Measurements from ENCODE around the gene CRIP2. TPM values are rescaled to one million over a fixed set of nuclear protein-coding genes. Genes with fewer than 3 reads are reported as not detected.

CRIP2 gene
- total and polyA plus RNA-seq, 2 of the 13 experiments (the other 11 are each of a cell fraction or from before 2014, with no cell fraction given): 31.6 to 37.9 TPM

DNA sequence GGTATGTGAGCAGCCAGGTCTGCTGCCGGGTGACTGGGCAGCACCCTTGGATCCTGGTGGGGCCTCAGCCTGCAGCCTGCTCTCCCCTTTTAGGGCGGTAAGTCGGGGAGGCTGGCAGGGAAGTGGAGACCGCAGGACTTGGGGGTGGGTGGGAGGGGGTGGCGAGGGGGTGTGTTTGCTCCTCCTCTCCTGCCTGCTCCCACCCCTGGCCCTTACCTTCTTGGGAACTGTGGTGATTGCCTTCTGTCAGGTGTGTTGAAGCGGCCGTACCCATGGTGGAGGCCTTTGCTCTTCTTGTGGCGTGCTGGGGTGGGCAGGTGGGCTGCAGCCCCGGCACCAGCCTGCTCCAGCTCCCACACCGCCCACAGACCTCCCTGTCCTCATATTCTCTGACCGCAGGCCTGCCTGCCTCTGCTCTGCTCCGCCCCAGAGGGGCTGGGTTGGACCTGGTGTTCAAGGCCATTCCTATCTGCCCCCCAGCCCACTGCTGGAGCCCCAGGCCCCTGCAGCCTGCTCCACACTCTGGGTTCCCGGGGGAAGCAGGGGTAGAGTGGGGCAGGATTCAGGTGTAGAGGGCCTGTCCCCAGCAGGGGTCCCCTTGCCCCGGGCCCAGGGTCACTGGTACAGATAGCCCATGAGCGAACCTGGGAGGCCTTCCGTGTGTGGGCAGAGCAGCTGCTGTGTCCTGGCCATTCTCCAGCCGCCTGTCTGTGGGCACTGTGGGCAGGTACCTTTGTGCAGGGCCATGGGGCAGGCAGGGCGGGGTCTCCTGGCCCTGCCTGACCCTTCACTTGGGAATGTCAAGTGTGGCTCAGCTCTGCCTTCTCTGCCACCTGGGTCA, 21.6 kb downstream of the CRIP2 start (continued):
- TF ChIP-seq, protein P1, sequence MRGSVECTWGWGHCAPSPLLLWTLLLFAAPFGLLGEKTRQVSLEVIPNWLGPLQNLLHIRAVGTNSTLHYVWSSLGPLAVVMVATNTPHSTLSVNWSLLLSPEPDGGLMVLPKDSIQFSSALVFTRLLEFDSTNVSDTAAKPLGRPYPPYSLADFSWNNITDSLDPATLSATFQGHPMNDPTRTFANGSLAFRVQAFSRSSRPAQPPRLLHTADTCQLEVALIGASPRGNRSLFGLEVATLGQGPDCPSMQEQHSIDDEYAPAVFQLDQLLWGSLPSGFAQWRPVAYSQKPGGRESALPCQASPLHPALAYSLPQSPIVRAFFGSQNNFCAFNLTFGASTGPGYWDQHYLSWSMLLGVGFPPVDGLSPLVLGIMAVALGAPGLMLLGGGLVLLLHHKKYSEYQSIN (CRISPR knock-in tag; IDR thresholded peaks at IDR 0.05; ENCODE audit: borderline replicate concordance): no peak
- TF ChIP-seq SCMH1 (CRISPR knock-in tag; IDR thresholded peaks at IDR 0.05; ENCODE audit: borderline replicate concordance): no peak
- no peak; the same call in 1 of the 2 replicates for TF ChIP-seq ZNF292 (CRISPR knock-in tag; IDR thresholded peaks at IDR 0.05; ENCODE audit: borderline replicate concordance, low read depth)
- TF ChIP-seq, protein P2, sequence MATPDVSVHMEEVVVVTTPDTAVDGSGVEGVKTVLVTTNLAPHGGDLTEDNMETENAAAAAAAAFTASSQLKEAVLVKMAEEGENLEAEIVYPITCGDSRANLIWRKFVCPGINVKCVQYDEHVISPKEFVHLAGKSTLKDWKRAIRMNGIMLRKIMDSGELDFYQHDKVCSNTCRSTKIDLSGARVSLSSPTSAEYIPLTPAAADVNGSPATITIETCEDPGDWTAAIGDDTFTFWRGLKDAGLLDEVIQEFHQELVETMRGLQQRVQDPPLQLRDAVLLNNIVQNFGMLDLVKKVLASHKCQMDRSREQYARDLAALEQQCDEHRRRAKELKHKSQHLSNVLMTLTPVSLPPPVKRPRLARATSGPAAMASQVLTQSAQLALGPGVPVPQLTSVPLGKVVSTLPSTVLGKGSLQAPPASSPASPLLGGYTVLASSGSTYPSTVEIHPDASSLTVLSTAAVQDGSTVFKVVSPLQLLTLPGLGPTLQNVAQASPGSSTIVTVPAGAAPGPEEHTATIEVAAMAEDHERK (CRISPR knock-in tag; IDR thresholded peaks at IDR 0.05; ENCODE audit: low read depth): no peak
- TF ChIP-seq, protein P3, sequence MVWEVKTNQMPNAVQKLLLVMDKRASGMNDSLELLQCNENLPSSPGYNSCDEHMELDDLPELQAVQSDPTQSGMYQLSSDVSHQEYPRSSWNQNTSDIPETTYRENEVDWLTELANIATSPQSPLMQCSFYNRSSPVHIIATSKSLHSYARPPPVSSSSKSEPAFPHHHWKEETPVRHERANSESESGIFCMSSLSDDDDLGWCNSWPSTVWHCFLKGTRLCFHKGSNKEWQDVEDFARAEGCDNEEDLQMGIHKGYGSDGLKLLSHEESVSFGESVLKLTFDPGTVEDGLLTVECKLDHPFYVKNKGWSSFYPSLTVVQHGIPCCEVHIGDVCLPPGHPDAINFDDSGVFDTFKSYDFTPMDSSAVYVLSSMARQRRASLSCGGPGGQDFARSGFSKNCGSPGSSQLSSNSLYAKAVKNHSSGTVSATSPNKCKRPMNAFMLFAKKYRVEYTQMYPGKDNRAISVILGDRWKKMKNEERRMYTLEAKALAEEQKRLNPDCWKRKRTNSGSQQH (CRISPR knock-in tag; IDR thresholded peaks at IDR 0.05; ENCODE audit: low read depth): 0 out of 2 replicates have a peak, but pooled peaks have one; percentile 37
- TF ChIP-seq SIX1 (CRISPR knock-in tag; IDR thresholded peaks at IDR 0.05; ENCODE audit: borderline replicate concordance): no peak
- 0 out of 2 replicates have a peak, but pooled peaks have one; percentile 28 for TF ChIP-seq ZNF253 (CRISPR knock-in tag; IDR thresholded peaks at IDR 0.05; ENCODE audit: borderline replicate concordance)
- TF ChIP-seq, protein P4, sequence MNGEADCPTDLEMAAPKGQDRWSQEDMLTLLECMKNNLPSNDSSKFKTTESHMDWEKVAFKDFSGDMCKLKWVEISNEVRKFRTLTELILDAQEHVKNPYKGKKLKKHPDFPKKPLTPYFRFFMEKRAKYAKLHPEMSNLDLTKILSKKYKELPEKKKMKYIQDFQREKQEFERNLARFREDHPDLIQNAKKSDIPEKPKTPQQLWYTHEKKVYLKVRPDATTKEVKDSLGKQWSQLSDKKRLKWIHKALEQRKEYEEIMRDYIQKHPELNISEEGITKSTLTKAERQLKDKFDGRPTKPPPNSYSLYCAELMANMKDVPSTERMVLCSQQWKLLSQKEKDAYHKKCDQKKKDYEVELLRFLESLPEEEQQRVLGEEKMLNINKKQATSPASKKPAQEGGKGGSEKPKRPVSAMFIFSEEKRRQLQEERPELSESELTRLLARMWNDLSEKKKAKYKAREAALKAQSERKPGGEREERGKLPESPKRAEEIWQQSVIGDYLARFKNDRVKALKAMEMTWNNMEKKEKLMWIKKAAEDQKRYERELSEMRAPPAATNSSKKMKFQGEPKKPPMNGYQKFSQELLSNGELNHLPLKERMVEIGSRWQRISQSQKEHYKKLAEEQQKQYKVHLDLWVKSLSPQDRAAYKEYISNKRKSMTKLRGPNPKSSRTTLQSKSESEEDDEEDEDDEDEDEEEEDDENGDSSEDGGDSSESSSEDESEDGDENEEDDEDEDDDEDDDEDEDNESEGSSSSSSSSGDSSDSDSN (CRISPR knock-in tag; IDR thresholded peaks at IDR 0.05): peak; percentile 82
- peak; percentile 11; the same call in 1 of the 2 replicates for TF ChIP-seq KDM5B (CRISPR knock-in tag; IDR thresholded peaks at IDR 0.05; ENCODE audit: borderline replicate concordance)
- TF ChIP-seq SOX6 (IDR thresholded peaks at IDR 0.05): no peak
- TF ChIP-seq SOX6 (CRISPR knock-in tag; IDR thresholded peaks at IDR 0.05): peak; percentile 62
- TF ChIP-seq, protein P5, sequence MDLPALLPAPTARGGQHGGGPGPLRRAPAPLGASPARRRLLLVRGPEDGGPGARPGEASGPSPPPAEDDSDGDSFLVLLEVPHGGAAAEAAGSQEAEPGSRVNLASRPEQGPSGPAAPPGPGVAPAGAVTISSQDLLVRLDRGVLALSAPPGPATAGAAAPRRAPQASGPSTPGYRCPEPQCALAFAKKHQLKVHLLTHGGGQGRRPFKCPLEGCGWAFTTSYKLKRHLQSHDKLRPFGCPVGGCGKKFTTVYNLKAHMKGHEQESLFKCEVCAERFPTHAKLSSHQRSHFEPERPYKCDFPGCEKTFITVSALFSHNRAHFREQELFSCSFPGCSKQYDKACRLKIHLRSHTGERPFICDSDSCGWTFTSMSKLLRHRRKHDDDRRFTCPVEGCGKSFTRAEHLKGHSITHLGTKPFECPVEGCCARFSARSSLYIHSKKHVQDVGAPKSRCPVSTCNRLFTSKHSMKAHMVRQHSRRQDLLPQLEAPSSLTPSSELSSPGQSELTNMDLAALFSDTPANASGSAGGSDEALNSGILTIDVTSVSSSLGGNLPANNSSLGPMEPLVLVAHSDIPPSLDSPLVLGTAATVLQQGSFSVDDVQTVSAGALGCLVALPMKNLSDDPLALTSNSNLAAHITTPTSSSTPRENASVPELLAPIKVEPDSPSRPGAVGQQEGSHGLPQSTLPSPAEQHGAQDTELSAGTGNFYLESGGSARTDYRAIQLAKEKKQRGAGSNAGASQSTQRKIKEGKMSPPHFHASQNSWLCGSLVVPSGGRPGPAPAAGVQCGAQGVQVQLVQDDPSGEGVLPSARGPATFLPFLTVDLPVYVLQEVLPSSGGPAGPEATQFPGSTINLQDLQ (CRISPR knock-in tag; IDR thresholded peaks at IDR 0.05): no peak
- TF ChIP-seq ZNF747 (CRISPR knock-in tag; IDR thresholded peaks at IDR 0.05; ENCODE audit: borderline replicate concordance): no peak
- TF ChIP-seq SOX5 (CRISPR knock-in tag; IDR thresholded peaks at IDR 0.05; ENCODE audit: borderline replicate concordance): peak; percentile 46; the same call in 1 of the 2 replicates

All from HepG2 (cell line).